ENCODE measurements around the gene ZNF580. TPM values are rescaled to one million over a fixed set of nuclear protein-coding genes. Genes with fewer than 3 reads are reported as not detected.
A peak's percentile ranks its signal among the peaks of the same experiment; 100 is the strongest.

The ZNF580 gene
- total RNA-seq, 1 donor from 2014 or later = 2.4 TPM

DNA sequence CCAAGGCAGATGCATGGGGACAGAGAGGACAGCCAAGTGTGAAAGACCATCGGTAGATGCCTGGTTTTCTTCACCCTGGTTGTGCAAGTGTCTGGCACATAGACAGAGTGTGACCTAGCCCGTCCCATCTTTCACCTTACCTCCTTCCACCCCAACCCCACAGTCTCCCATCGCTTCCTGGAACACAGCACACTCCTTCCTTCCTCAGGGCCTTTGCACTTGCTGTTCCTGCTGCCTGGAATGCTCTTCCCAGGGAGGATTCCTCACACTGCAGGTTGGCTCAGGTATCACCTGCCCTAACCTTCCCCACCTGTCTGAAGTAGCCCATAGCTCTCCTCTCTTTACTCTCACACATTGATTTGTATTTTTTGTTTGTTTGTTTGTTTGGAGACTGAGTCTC lies 44.5 kb upstream of the ZNF580 start:
- TF ChIP-seq, protein P1, sequence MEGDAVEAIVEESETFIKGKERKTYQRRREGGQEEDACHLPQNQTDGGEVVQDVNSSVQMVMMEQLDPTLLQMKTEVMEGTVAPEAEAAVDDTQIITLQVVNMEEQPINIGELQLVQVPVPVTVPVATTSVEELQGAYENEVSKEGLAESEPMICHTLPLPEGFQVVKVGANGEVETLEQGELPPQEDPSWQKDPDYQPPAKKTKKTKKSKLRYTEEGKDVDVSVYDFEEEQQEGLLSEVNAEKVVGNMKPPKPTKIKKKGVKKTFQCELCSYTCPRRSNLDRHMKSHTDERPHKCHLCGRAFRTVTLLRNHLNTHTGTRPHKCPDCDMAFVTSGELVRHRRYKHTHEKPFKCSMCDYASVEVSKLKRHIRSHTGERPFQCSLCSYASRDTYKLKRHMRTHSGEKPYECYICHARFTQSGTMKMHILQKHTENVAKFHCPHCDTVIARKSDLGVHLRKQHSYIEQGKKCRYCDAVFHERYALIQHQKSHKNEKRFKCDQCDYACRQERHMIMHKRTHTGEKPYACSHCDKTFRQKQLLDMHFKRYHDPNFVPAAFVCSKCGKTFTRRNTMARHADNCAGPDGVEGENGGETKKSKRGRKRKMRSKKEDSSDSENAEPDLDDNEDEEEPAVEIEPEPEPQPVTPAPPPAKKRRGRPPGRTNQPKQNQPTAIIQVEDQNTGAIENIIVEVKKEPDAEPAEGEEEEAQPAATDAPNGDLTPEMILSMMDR (IDR thresholded peaks at IDR 0.05; ENCODE audit: insufficient read depth, low read length, severe bottlenecking) = no peak
- no peak for DNase-seq (ENCODE audit: low read depth)
- FAIRE-seq = no peak
- peaks cover 6% of the 10 kb centered on the region for H3K36me3 ChIP-seq (ENCODE audit: control insufficient read depth, insufficient read depth, low read length)
- no peak overlapping the region for H3K4me3 ChIP-seq (ENCODE audit: low read depth, low read length)
- no peaks in the 10 kb centered on the region for H3K27me3 ChIP-seq (ENCODE audit: control insufficient read depth, insufficient read depth, low read length)

DNA sequence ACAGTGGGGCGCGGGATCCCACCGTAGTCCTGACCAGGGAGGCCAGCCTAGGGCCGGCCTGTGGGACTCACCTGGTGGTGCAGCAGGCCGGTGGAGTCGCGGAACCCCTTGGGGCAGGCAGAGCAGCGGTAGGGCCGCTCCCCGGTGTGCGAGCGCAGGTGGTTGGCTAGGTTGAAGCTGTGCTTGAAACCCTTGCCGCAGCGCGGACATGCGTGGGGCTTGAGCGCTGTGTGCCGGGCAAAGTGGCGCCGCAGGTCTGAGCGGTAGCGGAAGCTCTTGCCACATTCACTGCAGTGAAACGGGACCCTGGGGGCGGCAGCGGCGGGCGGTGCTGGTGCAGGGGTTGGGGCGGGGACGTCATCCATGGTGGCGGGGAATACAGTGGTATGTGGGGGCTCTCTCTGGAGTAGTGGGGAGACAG lies 43.3 kb upstream of the ZNF580 start:
- FAIRE-seq = no peak
- DNase-seq (ENCODE audit: low read depth) = no peak
- Histone ChIP-seq H3K36me3 (ENCODE audit: control insufficient read depth, insufficient read depth, low read length) (peaks cover 6% of the 10 kb centered on the region), H3K4me3 (ENCODE audit: low read depth, low read length) (no peak overlapping the region), H3K27me3 (ENCODE audit: control insufficient read depth, insufficient read depth, low read length) (no peaks in the 10 kb centered on the region)
- TF ChIP-seq, protein P1 (IDR thresholded peaks at IDR 0.05; ENCODE audit: insufficient read depth, low read length, severe bottlenecking) = no peak

DNA sequence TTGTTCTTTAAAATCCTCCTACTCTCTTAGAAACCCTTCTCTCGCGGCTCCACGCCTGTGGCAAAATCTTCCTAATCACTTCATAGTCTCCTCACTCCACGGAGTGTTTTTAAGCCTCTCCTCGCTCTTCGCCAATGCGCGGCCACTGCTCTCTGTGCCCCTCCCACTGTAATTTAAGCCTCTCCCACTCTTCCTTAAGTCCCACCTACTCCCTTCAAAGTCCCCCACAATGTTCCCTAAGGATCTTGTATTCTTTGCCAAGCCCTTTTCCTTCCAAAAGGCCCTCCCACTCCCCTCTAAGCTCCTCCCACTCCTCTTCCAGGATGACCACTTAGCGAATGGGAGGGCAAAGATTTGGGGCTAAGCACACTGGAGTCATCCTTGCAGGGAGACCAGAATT lies 42.8 kb upstream of the ZNF580 start:
- Histone ChIP-seq H3K36me3 (ENCODE audit: control insufficient read depth, insufficient read depth, low read length) (peaks cover 8% of the 10 kb centered on the region), H3K27me3 (ENCODE audit: control insufficient read depth, insufficient read depth, low read length) (no peaks in the 10 kb centered on the region), H3K4me3 (ENCODE audit: low read depth, low read length) (no peak overlapping the region)
- DNase-seq (ENCODE audit: low read depth) (no peak), FAIRE-seq (no peak)
- TF ChIP-seq, protein P1 (IDR thresholded peaks at IDR 0.05; ENCODE audit: insufficient read depth, low read length, severe bottlenecking) = no peak

DNA sequence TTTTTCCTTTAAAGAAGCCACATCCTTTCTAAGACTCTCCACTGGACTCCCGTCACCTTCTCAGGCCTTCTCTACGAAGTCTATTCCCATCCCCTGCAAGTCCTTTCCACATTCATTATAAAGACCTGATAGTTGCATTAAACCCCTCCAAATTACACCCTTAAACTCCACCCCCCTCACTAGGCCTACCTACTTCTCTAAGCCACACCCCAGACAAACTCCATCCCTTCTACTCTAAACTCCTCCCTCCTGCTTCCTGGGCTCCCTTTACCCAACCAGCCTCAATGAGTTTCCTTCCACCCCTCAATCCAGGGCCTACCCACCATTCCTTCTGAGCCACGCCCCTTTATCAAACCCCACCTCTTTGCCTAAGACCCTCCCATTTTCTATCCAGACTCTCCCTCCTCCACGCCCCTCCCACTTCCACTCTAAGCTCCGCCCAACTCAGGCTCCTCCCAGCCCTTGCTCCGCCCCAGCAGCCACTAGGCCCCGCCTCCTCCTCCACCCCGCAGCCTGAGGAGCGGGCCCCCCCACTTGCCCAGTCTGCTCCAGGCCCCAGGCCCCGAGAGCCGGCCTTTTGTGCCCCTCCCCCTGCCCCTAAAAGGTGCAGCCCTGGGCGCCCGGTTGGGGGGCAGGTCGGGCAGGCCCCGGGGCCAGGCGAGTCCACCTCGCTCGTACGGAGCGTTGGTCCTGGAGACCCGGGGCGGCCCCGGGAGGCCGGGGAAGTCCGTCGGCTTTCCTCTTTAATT lies 41.9 kb upstream of the ZNF580 start:
- FAIRE-seq = no peak
- H3K4me3 ChIP-seq (ENCODE audit: low read depth, low read length) = peak overlapping the region; percentile 85

DNA sequence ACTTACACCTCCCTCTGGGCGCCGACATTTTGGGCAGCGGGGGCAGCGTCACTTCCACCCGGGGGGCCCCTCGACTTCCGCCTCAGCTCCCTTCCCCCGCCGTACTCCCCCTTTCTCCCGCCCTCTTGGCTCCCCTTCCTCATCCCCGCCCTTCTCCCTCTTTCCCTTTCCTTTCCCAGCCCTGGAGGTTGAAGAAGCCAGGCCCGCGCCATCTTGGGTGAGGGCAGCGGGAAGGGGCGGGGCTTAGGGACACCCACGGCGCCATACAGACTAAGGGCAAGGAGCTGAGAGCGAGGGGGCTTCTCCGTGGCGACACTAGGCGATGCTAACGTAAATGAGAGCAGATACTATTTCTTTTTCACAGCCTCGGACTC lies 41.3 kb upstream of the ZNF580 start, which contains the start of gene FIZ1:
FIZ1 (minus strand) TSS at position 50 of the 374 bp plus-strand sequence. CDS start 1,652 bp downstream, outside the sequence.
- Histone ChIP-seq H3K27me3 (ENCODE audit: control insufficient read depth, insufficient read depth, low read length) (no peaks in the 10 kb centered on the region), H3K36me3 (ENCODE audit: control insufficient read depth, insufficient read depth, low read length) (peaks cover 8% of the 10 kb centered on the region), H3K4me3 (ENCODE audit: low read depth, low read length) (peak within 1 kb of the TSS; percentile 85)
- TF ChIP-seq, protein P1 (IDR thresholded peaks at IDR 0.05; ENCODE audit: insufficient read depth, low read length, severe bottlenecking) = no peak
- DNase-seq (ENCODE audit: low read depth) (peak; percentile 92), FAIRE-seq (no peak)

More for the DNA sequence above, 41.9 kb upstream of the ZNF580 start:
- DNase-seq (ENCODE audit: low read depth) = peak; percentile 88
- H3K36me3 ChIP-seq (ENCODE audit: control insufficient read depth, insufficient read depth, low read length) = peaks cover 8% of the 10 kb centered on the region
- TF ChIP-seq, protein P1 (IDR thresholded peaks at IDR 0.05; ENCODE audit: insufficient read depth, low read length, severe bottlenecking) = no peak
- no peaks in the 10 kb centered on the region for H3K27me3 ChIP-seq (ENCODE audit: control insufficient read depth, insufficient read depth, low read length)
